ENCODE data around the gene ATF7IP2.

GRCh38 chr16:10373556-10373955, 12.3 kb upstream of the ATF7IP2 start:
- no peak for TF ChIP-seq TCF4 (CRISPR knock-in tag; IDR thresholded peaks at IDR 0.05; ENCODE audit: borderline replicate concordance)
- TF ChIP-seq PPARA (CRISPR knock-in tag; IDR thresholded peaks at IDR 0.05; ENCODE audit: borderline replicate concordance), result no peak
- no peak for TF ChIP-seq GLIS3 (CRISPR knock-in tag; IDR thresholded peaks at IDR 0.05)
- TF ChIP-seq ARNTL (CRISPR knock-in tag; IDR thresholded peaks at IDR 0.05; ENCODE audit: borderline replicate concordance, low read depth), result no peak
- no peak for TF ChIP-seq SNAI2 (CRISPR knock-in tag; IDR thresholded peaks at IDR 0.05)
- TF ChIP-seq OSR1 (CRISPR knock-in tag; IDR thresholded peaks at IDR 0.05), result no peak
- TF ChIP-seq PATZ1 (CRISPR knock-in tag; IDR thresholded peaks at IDR 0.05; ENCODE audit: borderline replicate concordance), result no peak
- TF ChIP-seq ZFP3 (CRISPR knock-in tag; IDR thresholded peaks at IDR 0.05), result no peak
- TF ChIP-seq CREB5 (CRISPR knock-in tag; IDR thresholded peaks at IDR 0.05; ENCODE audit: low read depth), result no peak
- no peak for TF ChIP-seq ESRRG (CRISPR knock-in tag; IDR thresholded peaks at IDR 0.05)
- no peak for TF ChIP-seq ISL1 (CRISPR knock-in tag; IDR thresholded peaks at IDR 0.05)
- no peak for TF ChIP-seq ZNF565 (CRISPR knock-in tag; conservative IDR thresholded peaks at IDR 0.05; ENCODE audit: low read depth)
- TF ChIP-seq RARB (CRISPR knock-in tag; IDR thresholded peaks at IDR 0.05), result no peak
